B cell (primary cell): ENCODE measurements around the gene PEAK1. TPM values are rescaled to one million over a fixed set of nuclear protein-coding genes. Genes with fewer than 3 reads are reported as not detected.

ENCODE experiments used
- ATAC-seq: fragments of 200-7000 bp; cut with Tn5 transposase; one replicate; pipeline ENCODE4 v1.10.0; 2021; ENCODE audit warnings: low read depth, mild to moderate bottlenecking, moderate number of reproducible peaks, moderate library complexity
- CTCF ChIA-PET: fragments of 350-600 bp; sonication (Branson Sonifier 250); formaldehyde crosslinking; loops from one replicate; lab custom pipeline; 2021; ENCODE audit warnings: antibody characterized with exemption, inconsistent platforms; lab: Charles Lee
- POLR2A ChIA-PET: fragments of 350-600 bp; sonication (Branson Sonifier 250); formaldehyde crosslinking; loops from one replicate; lab custom pipeline; 2021; ENCODE audit warnings: antibody characterized with exemption; lab: Charles Lee
- DNase-seq: peaks from one replicate; pipeline ENCODE4 v3.0.0; 2013
- H2AFZ ChIP-seq: 2 replicates; pipeline ENCODE4 v1.6.1; 2012; ENCODE audit warnings: mild to moderate bottlenecking, low read depth, low read length; ENCODE audit not compliant: insufficient read depth, poor library complexity, severe bottlenecking
- H3K27ac ChIP-seq, 2 donors: 1 replicate in 1 of 2; 2 replicates in 1 of 2; pipeline ENCODE4 v1.5.1; 2012 to 2013; ENCODE audit warnings: low read length in 2 of 2, mild to moderate bottlenecking in 2 of 2, moderate library complexity in 1 of 2
- H3K27me3 ChIP-seq, 4 experiments: fragments of 200-600 bp in 1 of 4; sonication (generic) in 1 of 4; replicated peaks in 1 of 4; 1 replicate in 2 of 4; 2 replicates in 2 of 4; pipeline versions ENCODE4 v1.6.1 to v1.7.0; 2013 to 2016; ENCODE audit warnings: low read length in 3 of 4, mild to moderate bottlenecking in 2 of 4, mixed read lengths in 1 of 4, moderate library complexity in 1 of 4; ENCODE audit not compliant: insufficient read depth in 4 of 4, control insufficient read depth in 3 of 4; ENCODE audit errors: control extremely low read depth in 1 of 4
- H3K36me3 ChIP-seq, 2 experiments: replicated peaks in 1 of 2; 1 replicate in 1 of 2; 2 replicates in 1 of 2; pipeline versions ENCODE4 v1.6.1 to v1.7.1; 2013; ENCODE audit warnings: low read length in 1 of 2; ENCODE audit not compliant: insufficient read depth in 2 of 2, control insufficient read depth in 1 of 2; ENCODE audit errors: control extremely low read depth in 1 of 2, extremely low read depth in 1 of 2
- H3K4me1 ChIP-seq, 2 donors: fragments of 200-600 bp in 1 of 2; sonication (generic) in 1 of 2; 1 replicate in 1 of 2; 2 replicates in 1 of 2; pipeline versions ENCODE4 v1.5.1 to v1.6.1; 2013 to 2017; ENCODE audit warnings: low read length in 2 of 2; ENCODE audit not compliant: control insufficient read depth in 2 of 2, insufficient read depth in 2 of 2
- H3K4me2 ChIP-seq: replicated peaks from 2 replicates; pipeline ENCODE3; 2012; ENCODE audit warnings: mild to moderate bottlenecking, low read depth, low read length; ENCODE audit not compliant: poor library complexity, severe bottlenecking
- H3K4me3 ChIP-seq, 5 experiments: fragments of 200-600 bp in 1 of 5; sonication (generic) in 1 of 5; 1 replicate in 3 of 5; 2 replicates in 2 of 5; pipeline versions ENCODE4 v1.5.1 to v1.7.0; 2011 to 2016; ENCODE audit warnings: low read length in 4 of 5, mild to moderate bottlenecking in 4 of 5, low read depth in 2 of 5, control low read depth in 1 of 5, moderate library complexity in 1 of 5; ENCODE audit not compliant: insufficient read depth in 1 of 5; ENCODE audit errors: control extremely low read depth in 1 of 5, extremely low read depth in 1 of 5
- H3K79me2 ChIP-seq: fragments of 200-600 bp; sonication (generic); one replicate; pipeline ENCODE4 v1.6.0; 2016; ENCODE audit warnings: low read length; ENCODE audit not compliant: control insufficient read depth, insufficient read depth
- H3K9ac ChIP-seq: fragments of 200-600 bp; sonication (generic); 2 replicates; pipeline ENCODE4 v1.6.1; 2017; ENCODE audit warnings: mild to moderate bottlenecking, low read length, moderate library complexity
- H3K9me3 ChIP-seq, 3 donors: one replicate each; pipeline versions ENCODE4 v1.6.1 to v1.7.1; 2013; ENCODE audit warnings: low read length in 2 of 3; ENCODE audit not compliant: control insufficient read depth in 2 of 3, insufficient read depth in 1 of 3; ENCODE audit errors: control extremely low read depth in 1 of 3
- H4K20me1 ChIP-seq: 2 replicates; pipeline ENCODE4 v1.6.0; 2012; ENCODE audit warnings: mild to moderate bottlenecking, low read length; ENCODE audit not compliant: insufficient read depth, control insufficient read depth, poor library complexity, severe bottlenecking
- H3K27ac Mint-ChIP-seq: one replicate; pipeline ENCODE4 v1.8.0; 2021; ENCODE audit warnings: mixed read lengths
- H3K27me3 Mint-ChIP-seq: one replicate; pipeline ENCODE4 v1.8.0; 2021; ENCODE audit warnings: mixed read lengths
- H3K4me1 Mint-ChIP-seq: one replicate; pipeline ENCODE4 v1.8.0; 2021; ENCODE audit warnings: mixed read lengths
- H3K4me3 Mint-ChIP-seq: one replicate; pipeline ENCODE4 v1.8.0; 2021; ENCODE audit warnings: mixed read lengths
- H3K9me3 Mint-ChIP-seq: one replicate; pipeline ENCODE4 v1.8.0; 2022; ENCODE audit warnings: mixed read lengths; ENCODE audit not compliant: insufficient read depth
- EZH2 ChIP-seq: IDR thresholded peaks from 2 replicates; pipeline ENCODE4 v1.6.1; 2012; ENCODE audit warnings: borderline replicate concordance, low read depth, mild to moderate bottlenecking, moderate library complexity, low read length; ENCODE audit not compliant: insufficient read depth, poor library complexity, severe bottlenecking
- WGBS: methylation state at CpG from one replicate; pipeline ENCODE4 v1.1.5; 2013; ENCODE audit warnings: missing lambda C conversion rate; ENCODE audit not compliant: insufficient coverage; 5-methylcytosine and 5-hydroxymethylcytosine counted together
- intact Hi-C: fragments of 100-400 bp; cut with micrococcal nuclease; formaldehyde crosslinking; loops from one replicate; pipeline ENCODE4 v1.10.0; 2022
- polyA plus RNA-seq: library from polyadenylated mRNA; depleted of rRNA; stranded (reverse); fragments of >200 nt; gene quantifications from 2 replicates; pipeline ENCODE4 v1.2.3, GENCODE V29; 2012
- total RNA-seq, 2 donors: library from RNA; stranded (reverse); fragments of 120-200 nt in 1 of 2; gene quantifications; 1 replicate in 1 of 2; 2 replicates in 1 of 2; pipeline versions ENCODE4 v1.2.3 to v1.2.4, GENCODE V29; 2013 to 2022
- TF ChIP-seq, protein P1 (sequence below): fragments of 200-600 bp; IDR thresholded peaks from one replicate; pipeline ENCODE4 v1.8.0; 2022; ENCODE audit warnings: antibody characterized with exemption, mild to moderate bottlenecking

PEAK1 gene
- total and polyA plus RNA-seq, 2 donors (not counting 1 experiment from before 2014, with no cell fraction given): 13.4 to 38.0 TPM

DNA sequence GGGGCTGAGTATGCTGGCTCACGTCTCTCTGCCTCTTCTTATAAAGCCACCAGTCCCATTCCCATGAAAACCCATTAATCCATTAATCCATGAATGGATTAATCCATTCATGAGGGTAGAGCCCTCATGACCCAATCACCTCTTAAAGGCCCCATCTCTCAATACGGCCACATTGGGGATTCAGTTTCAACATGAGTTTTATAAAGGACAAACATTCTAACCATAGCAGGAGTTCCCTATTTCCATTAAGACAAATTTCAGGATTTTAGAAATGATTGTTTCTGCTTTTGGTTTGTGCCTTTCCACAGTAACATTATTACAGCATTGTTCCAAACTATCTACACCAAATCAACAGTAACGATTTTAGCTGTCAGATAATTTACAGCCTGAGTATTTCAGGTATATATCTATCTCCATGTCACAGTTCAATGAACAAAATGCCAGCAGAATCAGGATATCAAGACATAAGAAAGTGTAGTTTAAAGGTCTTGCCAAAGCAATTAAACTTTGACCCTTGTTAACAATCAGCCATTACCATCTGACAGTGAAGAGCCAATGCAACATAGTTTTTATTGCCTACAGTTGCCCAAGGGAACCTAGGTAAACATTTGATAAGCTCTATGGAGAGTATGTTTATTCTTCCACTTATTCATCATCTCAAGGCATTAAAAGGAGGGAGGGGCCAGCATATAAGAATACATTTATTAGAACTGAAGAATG, 352.8 kb downstream of the PEAK1 start:
- H4K20me1 ChIP-seq: peaks cover 13% of the 10 kb centered on the region
- no peaks in the 10 kb centered on the region for H3K27me3 ChIP-seq
- H3K4me3 Mint-ChIP-seq: peak overlapping the region; percentile 73
- peaks cover 94% of the 10 kb centered on the region for H3K79me2 ChIP-seq
- peak overlapping the region; percentile 1 to 53 (median 16) for H3K4me3 ChIP-seq
- ATAC-seq (no peak), DNase-seq (no peak)
- peak overlapping the region; percentile 84 to 89 for H3K27ac ChIP-seq
- TF ChIP-seq EZH2: no peak
- TF ChIP-seq, protein P1, sequence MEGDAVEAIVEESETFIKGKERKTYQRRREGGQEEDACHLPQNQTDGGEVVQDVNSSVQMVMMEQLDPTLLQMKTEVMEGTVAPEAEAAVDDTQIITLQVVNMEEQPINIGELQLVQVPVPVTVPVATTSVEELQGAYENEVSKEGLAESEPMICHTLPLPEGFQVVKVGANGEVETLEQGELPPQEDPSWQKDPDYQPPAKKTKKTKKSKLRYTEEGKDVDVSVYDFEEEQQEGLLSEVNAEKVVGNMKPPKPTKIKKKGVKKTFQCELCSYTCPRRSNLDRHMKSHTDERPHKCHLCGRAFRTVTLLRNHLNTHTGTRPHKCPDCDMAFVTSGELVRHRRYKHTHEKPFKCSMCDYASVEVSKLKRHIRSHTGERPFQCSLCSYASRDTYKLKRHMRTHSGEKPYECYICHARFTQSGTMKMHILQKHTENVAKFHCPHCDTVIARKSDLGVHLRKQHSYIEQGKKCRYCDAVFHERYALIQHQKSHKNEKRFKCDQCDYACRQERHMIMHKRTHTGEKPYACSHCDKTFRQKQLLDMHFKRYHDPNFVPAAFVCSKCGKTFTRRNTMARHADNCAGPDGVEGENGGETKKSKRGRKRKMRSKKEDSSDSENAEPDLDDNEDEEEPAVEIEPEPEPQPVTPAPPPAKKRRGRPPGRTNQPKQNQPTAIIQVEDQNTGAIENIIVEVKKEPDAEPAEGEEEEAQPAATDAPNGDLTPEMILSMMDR: no peak
- H3K27ac Mint-ChIP-seq: peak overlapping the region; percentile 81
- H3K9me3 Mint-ChIP-seq: no peaks in the 10 kb centered on the region
- no CpG with 5 or more reads among the region's 3 CpGs for WGBS
- peak overlapping the region; percentile 51 for H3K9ac ChIP-seq
- peak overlapping the region; percentile 81 for H3K4me2 ChIP-seq
- H3K4me1 ChIP-seq: peaks cover 69 to 80% of the 10 kb centered on the region in 2 donors
- ChIA-PET POLR2A (interaction anchor here (0.6 kb wide), 1 partner anchor 16 kb away, joined by 3 read pairs; no protein-coding TSS in a partner anchor), CTCF (interaction anchor here (1.2 to 2.6 kb wide), 4 partner anchors 31 to 430 kb away, joined by 3 to 7 read pairs (median 4); no protein-coding TSS in a partner anchor)
- intact Hi-C loops: loop anchor here (1.0 to 5.0 kb wide), 2 partner anchors 16 to 35 kb away; no protein-coding TSS in a partner anchor
- no peaks in the 10 kb centered on the region for H3K9me3 ChIP-seq
- peaks cover 78% of the 10 kb centered on the region for H3K4me1 Mint-ChIP-seq
- H2AFZ ChIP-seq: peak overlapping the region; percentile 13
- H3K36me3 ChIP-seq: peaks cover 0 to 21% of the 10 kb centered on the region in 2 experiments
- H3K27me3 Mint-ChIP-seq: no peaks in the 10 kb centered on the region
